ENCODE measurements around the gene ENTR1. TPM values are rescaled to one million over a fixed set of nuclear protein-coding genes. Genes with fewer than 3 reads are reported as not detected.

ENTR1 gene
- total RNA-seq, 1 experiment from 2014 or later: 58.2 TPM

DNA sequence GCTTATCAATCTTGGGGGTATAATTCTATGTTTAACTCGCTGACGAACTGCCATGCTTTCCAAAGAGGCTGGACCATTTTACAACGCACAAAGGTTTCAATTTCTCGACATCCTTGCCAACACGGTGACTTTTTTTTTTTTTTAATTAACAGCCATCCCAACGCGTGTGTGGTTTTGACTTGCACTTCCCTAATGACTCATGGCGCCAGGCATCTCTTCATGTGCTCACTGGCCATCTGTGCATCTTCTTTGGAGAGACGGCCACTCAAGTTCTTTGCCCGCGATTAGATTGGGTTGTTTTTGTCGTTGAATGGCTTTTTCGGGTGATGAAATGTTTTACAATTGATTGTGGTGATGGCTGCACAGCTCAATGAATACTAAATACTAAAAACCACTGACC is 24.4 kb downstream of the ENTR1 start:
- DNase-seq (ENCODE audit: low read depth): no peak
- in situ Hi-C loops (cut with HindIII; ENCODE audit: low pct_unique_long_range_greater_than_20kb, low sequenced_read_pairs): no loop called here

DNA sequence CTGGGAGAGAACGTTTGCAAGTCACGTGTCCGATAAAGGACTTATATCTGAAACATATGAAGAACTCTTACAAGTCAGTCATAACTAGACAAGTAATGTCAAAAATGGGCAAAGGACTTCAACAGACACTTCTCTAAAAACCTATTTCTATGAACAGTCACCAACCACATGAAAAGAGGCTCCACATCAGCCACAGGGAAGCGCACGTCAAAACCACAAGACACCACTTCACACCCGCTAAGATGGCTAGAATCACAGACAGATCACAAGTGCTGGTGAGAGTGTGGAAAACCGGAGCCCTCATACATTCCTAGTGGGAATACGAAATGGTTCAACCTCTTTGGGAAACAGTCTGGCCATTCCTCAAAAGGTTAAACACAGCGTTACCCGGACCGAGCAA is 25.4 kb downstream of the ENTR1 start:
- in situ Hi-C loops (cut with HindIII; ENCODE audit: low pct_unique_long_range_greater_than_20kb, low sequenced_read_pairs): no loop called here
- no peak for DNase-seq (ENCODE audit: low read depth)

DNA sequence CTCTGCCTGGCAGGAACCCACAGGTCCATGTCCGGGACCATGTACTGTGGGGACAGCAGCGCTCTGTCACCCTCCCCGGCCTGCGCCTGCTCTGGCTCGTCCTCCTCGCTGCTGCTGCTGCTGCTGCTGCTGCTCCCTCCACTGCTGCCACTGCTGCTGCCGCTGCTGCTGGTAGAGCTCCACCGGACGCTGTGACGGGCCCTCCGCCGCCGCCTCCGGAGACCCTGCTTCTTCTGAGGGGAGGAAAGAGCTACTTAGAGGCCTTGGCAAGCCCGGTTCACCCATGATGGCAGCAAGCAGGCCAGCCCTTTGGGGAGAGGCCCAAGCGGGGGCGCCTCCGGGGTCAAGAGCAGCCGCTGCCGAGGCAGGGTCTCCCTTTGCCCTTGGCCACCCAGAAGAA is 27.0 kb downstream of the ENTR1 start:
- in situ Hi-C loops (cut with HindIII; ENCODE audit: low pct_unique_long_range_greater_than_20kb, low sequenced_read_pairs): no loop called here
- no peak for DNase-seq (ENCODE audit: low read depth)

- in situ Hi-C loops (cut with HindIII; ENCODE audit: low pct_unique_long_range_greater_than_20kb, low sequenced_read_pairs): no loop called here
- no peak for DNase-seq (ENCODE audit: low read depth)
These were observed 28.4 kb downstream of the ENTR1 start for GRCh38 chr9:136381966-136382513.

- no peak for DNase-seq (ENCODE audit: low read depth)
- in situ Hi-C loops (cut with HindIII; ENCODE audit: low pct_unique_long_range_greater_than_20kb, low sequenced_read_pairs): no loop called here
These were observed 29.1 kb downstream of the ENTR1 start for GRCh38 chr9:136381311-136381710.

GRCh38 chr9:136380381-136380780 is 30.0 kb downstream of the ENTR1 start:
- in situ Hi-C loops (cut with HindIII; ENCODE audit: low pct_unique_long_range_greater_than_20kb, low sequenced_read_pairs): no loop called here
- DNase-seq (ENCODE audit: low read depth): no peak

- in situ Hi-C loops (cut with HindIII; ENCODE audit: low pct_unique_long_range_greater_than_20kb, low sequenced_read_pairs): no loop called here
- no peak for DNase-seq (ENCODE audit: low read depth)
These were observed 30.5 kb downstream of the ENTR1 start for GRCh38 chr9:136379891-136380290.

GRCh38 chr9:136379401-136379800 is 31.0 kb downstream of the ENTR1 start:
- no peak for DNase-seq (ENCODE audit: low read depth)
- in situ Hi-C loops (cut with HindIII; ENCODE audit: low pct_unique_long_range_greater_than_20kb, low sequenced_read_pairs): no loop called here

GRCh38 chr9:136379003-136379287 is 31.5 kb downstream of the ENTR1 start:
- in situ Hi-C loops (cut with HindIII; ENCODE audit: low pct_unique_long_range_greater_than_20kb, low sequenced_read_pairs): no loop called here
- DNase-seq (ENCODE audit: low read depth): no peak

- in situ Hi-C loops (cut with HindIII; ENCODE audit: low pct_unique_long_range_greater_than_20kb, low sequenced_read_pairs): no loop called here
- DNase-seq (ENCODE audit: low read depth): no peak
These were observed 32.0 kb downstream of the ENTR1 start for GRCh38 chr9:136378170-136379002.

DNA sequence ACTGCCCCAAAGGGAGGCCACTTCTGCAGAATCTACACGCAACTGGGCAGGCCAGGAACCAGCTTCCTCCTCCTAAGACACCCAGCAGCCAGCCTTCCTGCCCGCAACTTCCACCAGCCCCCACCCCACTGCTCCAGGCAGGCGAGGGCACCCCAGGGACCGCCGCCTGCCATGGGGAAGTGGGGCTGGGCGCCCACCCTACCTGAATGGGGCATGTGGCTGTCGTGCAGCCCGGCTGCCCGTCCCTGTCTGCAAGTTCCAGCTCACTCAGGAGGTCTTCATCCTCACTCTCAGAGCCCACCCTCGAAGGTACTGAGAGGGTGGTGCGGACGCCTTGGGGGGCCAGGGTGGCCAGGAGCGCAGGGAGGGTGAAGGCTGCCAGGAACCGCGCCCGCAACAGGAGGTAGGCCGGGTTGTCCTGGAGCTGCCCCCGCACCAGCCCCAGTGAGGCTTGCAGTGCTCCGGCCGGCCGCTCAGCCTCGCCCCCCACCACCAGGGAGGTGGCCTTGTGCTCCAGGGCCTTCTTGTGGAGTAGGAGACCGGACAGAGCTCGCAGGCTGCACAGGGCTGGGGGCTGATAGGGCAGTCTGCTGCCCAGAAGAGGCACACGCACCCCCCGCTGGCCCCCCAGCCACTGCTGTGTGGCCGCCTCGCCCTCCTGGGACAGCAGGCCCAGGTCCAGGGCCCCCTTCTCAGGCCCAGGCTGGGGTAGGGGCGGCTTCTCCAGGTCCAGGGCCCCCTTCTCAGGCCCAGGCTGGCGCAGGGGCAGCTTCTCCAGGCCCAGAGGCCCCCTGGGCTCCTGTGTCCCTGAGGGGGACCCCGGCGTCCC is 32.9 kb downstream of the ENTR1 start:
- in situ Hi-C loops (cut with HindIII; ENCODE audit: low pct_unique_long_range_greater_than_20kb, low sequenced_read_pairs): no loop called here
- no peak for DNase-seq (ENCODE audit: low read depth)

DNA sequence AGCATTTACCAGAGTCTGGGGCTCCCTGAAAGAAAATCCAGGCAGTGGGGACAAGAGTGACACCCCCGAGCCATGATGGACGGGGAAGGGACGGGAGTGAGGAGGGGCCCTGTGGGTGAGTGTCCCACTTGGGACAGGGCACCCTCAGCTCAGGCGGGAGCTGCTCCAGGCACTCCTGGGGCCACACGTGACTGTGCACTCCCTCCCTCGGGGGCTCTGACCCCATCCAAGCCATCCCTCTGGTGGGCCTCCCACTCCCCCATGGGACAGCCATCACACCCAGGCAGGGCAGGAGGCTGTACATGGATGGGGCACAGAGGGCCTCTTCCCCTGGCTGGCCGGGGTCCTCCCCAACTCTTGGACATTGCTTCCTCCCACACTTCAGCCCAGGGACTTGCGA is 34.0 kb downstream of the ENTR1 start:
- in situ Hi-C loops (cut with HindIII; ENCODE audit: low pct_unique_long_range_greater_than_20kb, low sequenced_read_pairs): no loop called here

GRCh38 chr9:136375096-136375495 is 35.3 kb downstream of the ENTR1 start:
- no peak for DNase-seq (ENCODE audit: low read depth)
- in situ Hi-C loops (cut with HindIII; ENCODE audit: low pct_unique_long_range_greater_than_20kb, low sequenced_read_pairs): no loop called here

More for the DNA sequence above, 34.0 kb downstream of the ENTR1 start:
- no peak for DNase-seq (ENCODE audit: low read depth)

DNA sequence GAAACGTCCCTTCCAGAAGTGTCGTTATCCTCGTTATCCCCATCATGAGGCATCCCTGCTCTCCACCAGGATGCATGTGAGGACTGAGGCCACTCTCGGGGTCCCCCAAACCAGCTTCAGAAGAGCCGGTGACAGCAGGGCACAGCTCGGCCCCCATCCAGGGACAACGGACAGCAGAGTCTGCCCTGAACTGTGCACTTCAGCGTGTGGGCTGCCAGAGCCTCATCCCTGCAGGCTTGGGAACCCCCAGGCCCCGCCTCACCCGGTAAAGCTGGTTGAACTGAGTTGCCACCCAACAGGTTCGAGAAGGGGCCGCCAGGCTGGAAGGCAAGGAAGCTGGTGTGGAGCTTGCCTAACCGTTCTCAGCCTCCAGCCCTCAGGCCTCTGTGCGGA is 36.2 kb downstream of the ENTR1 start:
- in situ Hi-C loops (cut with HindIII; ENCODE audit: low pct_unique_long_range_greater_than_20kb, low sequenced_read_pairs): no loop called here
- DNase-seq (ENCODE audit: low read depth): no peak

GRCh38 chr9:136373300-136374182 is 36.9 kb downstream of the ENTR1 start, which contains the start of gene CARD9:
Gene CARD9 (minus strand): TSS chr9:136373669. CDS start chr9:136372078, 1,591 bp downstream.
- DNase-seq (ENCODE audit: low read depth): no peak
- in situ Hi-C loops (cut with HindIII; ENCODE audit: low pct_unique_long_range_greater_than_20kb, low sequenced_read_pairs): no loop called here

- in situ Hi-C loops (cut with HindIII; ENCODE audit: low pct_unique_long_range_greater_than_20kb, low sequenced_read_pairs): no loop called here
- peak; percentile 93 for DNase-seq (ENCODE audit: low read depth)
These were observed 37.7 kb downstream of the ENTR1 start for GRCh38 chr9:136372561-136373299.

DNA sequence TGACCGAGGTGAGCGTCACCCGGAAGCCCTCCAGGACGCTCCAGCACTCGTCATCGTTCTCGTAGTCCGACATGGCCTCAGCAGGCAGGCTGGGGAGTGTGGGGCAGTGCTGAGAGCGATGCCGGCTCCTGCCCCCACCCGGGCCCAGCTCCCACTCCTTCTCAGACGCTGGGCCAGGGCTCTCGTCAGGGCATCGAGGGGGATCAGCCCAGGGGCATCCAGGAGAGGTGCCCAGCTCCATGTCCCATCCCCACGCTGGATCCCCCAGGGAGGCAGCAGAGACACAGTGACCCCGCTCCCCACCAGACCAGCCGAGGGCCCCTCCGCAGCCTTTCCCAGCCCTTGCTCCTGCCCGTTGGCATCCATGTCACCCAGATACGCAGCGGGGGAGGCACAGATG is 38.4 kb downstream of the ENTR1 start:
- in situ Hi-C loops (cut with HindIII; ENCODE audit: low pct_unique_long_range_greater_than_20kb, low sequenced_read_pairs): no loop called here

DNA sequence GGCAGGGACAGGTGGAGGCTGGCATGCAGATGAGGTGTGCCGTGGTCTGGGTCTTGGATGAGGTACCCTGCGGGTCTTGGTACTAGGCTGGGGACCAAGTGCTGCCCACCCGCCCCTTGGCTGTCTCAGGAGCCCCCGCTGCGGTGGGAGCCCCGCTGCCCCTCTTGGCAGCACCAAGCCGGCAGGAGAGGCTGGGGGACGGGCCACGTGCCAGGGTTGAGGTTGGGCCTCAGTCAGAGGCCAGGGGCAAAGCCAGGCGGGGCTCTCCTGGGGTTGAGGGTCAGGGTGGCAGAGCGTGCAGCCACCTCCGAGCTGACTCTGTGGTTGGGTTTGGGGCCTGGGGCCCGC is 38.9 kb downstream of the ENTR1 start:
- no peak for DNase-seq (ENCODE audit: low read depth)
- in situ Hi-C loops (cut with HindIII; ENCODE audit: low pct_unique_long_range_greater_than_20kb, low sequenced_read_pairs): no loop called here

More for the DNA sequence above, 38.4 kb downstream of the ENTR1 start:
- no peak for DNase-seq (ENCODE audit: low read depth)
